Neutrophil (primary cell): Measurements from ENCODE around the gene GIMAP5.

Experiments used
- H3K27ac ChIP-seq: fragments of 200-600 bp; sonication (generic); 2 replicates; pipeline ENCODE4 v1.5.1; 2016; ENCODE audit warnings: mild to moderate bottlenecking, moderate library complexity
- H3K27me3 ChIP-seq: fragments of 200-600 bp; sonication (generic); 2 replicates; pipeline ENCODE4 v1.6.0; 2016; ENCODE audit warnings: mild to moderate bottlenecking
- H3K36me3 ChIP-seq: fragments of 200-600 bp; sonication (generic); 2 replicates; pipeline ENCODE4 v1.5.1; 2017
- H3K4me1 ChIP-seq, 2 experiments: fragments of 200-600 bp in 1 of 2; sonication (generic) in 1 of 2; 1 replicate in 1 of 2; 2 replicates in 1 of 2; pipeline versions ENCODE4 v1.5.1 to v1.6.1; 2013 to 2016; ENCODE audit warnings: low read depth in 1 of 2, low read length in 1 of 2, mild to moderate bottlenecking in 1 of 2, moderate library complexity in 1 of 2; ENCODE audit not compliant: control insufficient read depth in 1 of 2, insufficient read depth in 1 of 2
- H3K4me3 ChIP-seq, 2 experiments: fragments of 200-600 bp in 1 of 2; sonication (generic) in 1 of 2; 1 replicate in 1 of 2; 2 replicates in 1 of 2; pipeline ENCODE4 v1.5.1; 2013 to 2016; ENCODE audit warnings: low read depth in 1 of 2, low read length in 1 of 2, mild to moderate bottlenecking in 1 of 2, moderate library complexity in 1 of 2
- H3K9me3 ChIP-seq: fragments of 200-600 bp; sonication (generic); 2 replicates; pipeline ENCODE4 v1.5.1; 2016
- CTCF ChIP-seq: fragments of 200-600 bp; sonication (generic); IDR thresholded peaks from 2 replicates; pipeline ENCODE4 v1.5.1; 2016; ENCODE audit warnings: antibody characterized with exemption

Gene GIMAP5

GRCh38 chr7:150715738-150716137 lies 21.5 kb upstream of the GIMAP5 start:
- Histone ChIP-seq H3K27ac (peak overlapping the region; percentile 54), H3K9me3 (no peaks in the 10 kb centered on the region), H3K4me3 (no peak overlapping the region), H3K4me1 (peaks cover 32 to 39% of the 10 kb centered on the region in 2 experiments), H3K27me3 (no peaks in the 10 kb centered on the region), H3K36me3 (peaks cover 4% of the 10 kb centered on the region)
- no peak for TF ChIP-seq CTCF

- peak within 1 kb of the TSS; percentile 54 for H3K27ac ChIP-seq
- TF ChIP-seq CTCF: no peak
- no peaks in the 10 kb centered on the region for H3K9me3 ChIP-seq
- H3K36me3 ChIP-seq: peaks cover 4% of the 10 kb centered on the region
- H3K27me3 ChIP-seq: no peaks in the 10 kb centered on the region
- H3K4me1 ChIP-seq: peaks cover 32 to 39% of the 10 kb centered on the region in 2 experiments
- H3K4me3 ChIP-seq: peak within 1 kb of the TSS; percentile 22 to 58
Measured at GRCh38 chr7:150716368-150716767, 20.9 kb upstream of the GIMAP5 start, which contains the start of gene GIMAP1. Gene GIMAP1, plus strand, starts transcription at chr7:150716613. Its CDS starts 2,435 bp downstream, at chr7:150719048.

- peaks cover 32 to 39% of the 10 kb centered on the region in 2 experiments for H3K4me1 ChIP-seq
- H3K36me3 ChIP-seq: peaks cover 4% of the 10 kb centered on the region
- no peak for TF ChIP-seq CTCF
- no peaks in the 10 kb centered on the region for H3K27me3 ChIP-seq
- H3K9me3 ChIP-seq: no peaks in the 10 kb centered on the region
- peak overlapping the region; percentile 54 for H3K27ac ChIP-seq
- peak overlapping the region; percentile 22 to 58 for H3K4me3 ChIP-seq
Measured at GRCh38 chr7:150716939-150717338, 20.3 kb upstream of the GIMAP5 start.

GRCh38 chr7:150717814-150718420 lies 19.3 kb upstream of the GIMAP5 start:
- H3K4me1 ChIP-seq: peaks cover 32 to 39% of the 10 kb centered on the region in 2 experiments

GRCh38 chr7:150719436-150719835 lies 17.8 kb upstream of the GIMAP5 start:
- Histone ChIP-seq H3K27me3 (no peaks in the 10 kb centered on the region), H3K27ac (no peak overlapping the region), H3K36me3 (peaks cover 4% of the 10 kb centered on the region), H3K4me1 (peaks cover 32 to 39% of the 10 kb centered on the region in 2 experiments), H3K9me3 (no peaks in the 10 kb centered on the region), H3K4me3 (no peak overlapping the region)
- TF ChIP-seq CTCF: no peak

More at GRCh38 chr7:150717814-150718420, 19.3 kb upstream of the GIMAP5 start:
- no peak for TF ChIP-seq CTCF
- Histone ChIP-seq H3K27ac (no peak overlapping the region), H3K9me3 (no peaks in the 10 kb centered on the region), H3K4me3 (no peak overlapping the region), H3K27me3 (no peaks in the 10 kb centered on the region), H3K36me3 (peaks cover 4% of the 10 kb centered on the region)
